NCI-H1436 (cell line): ENCODE measurements around the gene HIGD1A.

Experiments
- DNase-seq: peaks from one replicate; lab custom pipeline; 2025; lab: John Stamatoyannopoulos, UW

The HIGD1A gene

GRCh38 chr3:42735019-42735418 lies 69.3 kb downstream of the HIGD1A start:
- DNase-seq = no peak

GRCh38 chr3:42734263-42734860 lies 69.9 kb downstream of the HIGD1A start:
- no peak for DNase-seq

GRCh38 chr3:42733501-42734262 lies 70.6 kb downstream of the HIGD1A start:
- no peak for DNase-seq
